Erythroblast (primary cell): Measurements from ENCODE around the gene HSP90AA1.

Source experiments
- DNase-seq, 2 experiments: peaks; one replicate each; lab custom pipeline; 2025; lab: John Stamatoyannopoulos, UW
- GATA1 ChIP-seq: IDR thresholded peaks from 2 replicates; pipeline ENCODE4 v1.6.1; 2011; ENCODE audit warnings: low read depth, mild to moderate bottlenecking, control low read depth, low read length, moderate library complexity
- POLR2A ChIP-seq: IDR thresholded peaks from 2 replicates; pipeline ENCODE4 v1.6.1; 2011; ENCODE audit warnings: mild to moderate bottlenecking, low read length

The HSP90AA1 gene

DNA sequence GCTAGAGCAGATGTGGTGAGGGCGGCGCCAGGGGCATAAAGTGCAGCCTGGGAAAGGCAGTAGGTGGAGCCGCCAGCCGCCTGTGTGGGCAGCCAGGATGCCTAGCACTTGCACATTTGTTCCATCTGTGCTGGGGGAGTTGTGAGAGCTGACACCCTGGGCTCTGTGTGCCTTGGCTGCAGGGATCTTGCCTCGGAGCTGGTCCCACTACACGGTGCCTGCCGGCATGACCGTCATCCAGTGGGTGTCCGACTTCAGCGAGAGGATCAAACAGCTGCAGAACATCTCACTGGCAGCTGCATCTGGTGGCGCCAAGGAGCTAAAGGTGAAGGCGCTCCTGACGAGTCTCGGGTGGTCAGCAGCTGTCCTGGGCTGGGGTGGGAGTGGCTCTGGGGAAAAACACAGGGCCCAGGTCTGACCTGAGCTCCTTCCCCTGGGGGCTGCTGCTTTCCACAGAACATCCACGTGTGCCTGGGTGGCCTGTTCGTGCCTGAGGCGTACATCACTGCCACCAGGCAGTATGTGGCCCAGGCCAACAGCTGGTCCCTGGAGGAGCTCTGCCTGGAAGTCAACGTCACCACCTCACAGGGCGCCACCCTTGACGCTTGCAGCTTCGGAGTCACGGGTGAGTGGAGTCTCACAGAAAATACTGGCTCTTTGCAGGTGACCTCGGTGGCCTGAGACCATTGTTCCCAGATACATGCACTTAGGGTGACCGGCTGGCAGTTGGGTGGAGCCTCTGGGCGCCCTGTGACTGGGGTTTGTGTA is 37.4 kb downstream of the HSP90AA1 start:
- TF ChIP-seq POLR2A (no peak), GATA1 (no peak)
- no peak for DNase-seq

DNA sequence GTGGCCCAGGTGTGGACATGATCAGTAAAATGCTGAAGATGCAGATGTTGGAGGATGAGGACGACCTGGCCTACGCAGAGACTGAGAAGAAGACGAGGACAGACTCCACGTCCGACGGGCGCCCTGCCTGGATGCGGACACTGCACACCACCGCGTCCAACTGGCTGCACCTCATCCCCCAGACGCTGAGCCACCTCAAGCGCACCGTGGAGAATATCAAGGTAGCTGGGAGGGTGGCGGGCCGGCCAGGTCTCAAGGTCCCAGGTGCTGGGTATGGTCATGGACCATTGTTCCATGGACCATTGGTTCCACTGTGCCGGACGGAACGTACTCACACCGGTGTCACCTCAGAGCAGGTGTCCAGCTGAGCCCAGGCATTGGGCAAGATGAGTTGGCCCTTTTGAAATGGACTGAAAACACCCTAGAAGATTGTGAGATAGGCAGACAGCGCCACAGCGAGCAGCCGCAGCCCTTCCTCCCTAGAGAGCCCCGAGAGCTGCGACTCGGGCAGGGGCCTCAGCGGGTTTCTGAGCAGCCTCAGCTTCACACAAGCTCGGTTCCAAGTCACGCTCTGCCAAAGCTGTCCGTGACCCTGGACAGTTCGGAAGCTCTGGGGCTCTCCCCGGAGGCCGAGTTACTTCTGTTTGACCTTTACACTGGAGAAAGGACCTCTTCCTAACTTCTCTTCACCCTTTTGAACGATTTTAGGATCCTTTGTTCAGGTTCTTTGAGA is 38.9 kb downstream of the HSP90AA1 start:
- no peak for DNase-seq
- TF ChIP-seq POLR2A (no peak), GATA1 (no peak)

DNA sequence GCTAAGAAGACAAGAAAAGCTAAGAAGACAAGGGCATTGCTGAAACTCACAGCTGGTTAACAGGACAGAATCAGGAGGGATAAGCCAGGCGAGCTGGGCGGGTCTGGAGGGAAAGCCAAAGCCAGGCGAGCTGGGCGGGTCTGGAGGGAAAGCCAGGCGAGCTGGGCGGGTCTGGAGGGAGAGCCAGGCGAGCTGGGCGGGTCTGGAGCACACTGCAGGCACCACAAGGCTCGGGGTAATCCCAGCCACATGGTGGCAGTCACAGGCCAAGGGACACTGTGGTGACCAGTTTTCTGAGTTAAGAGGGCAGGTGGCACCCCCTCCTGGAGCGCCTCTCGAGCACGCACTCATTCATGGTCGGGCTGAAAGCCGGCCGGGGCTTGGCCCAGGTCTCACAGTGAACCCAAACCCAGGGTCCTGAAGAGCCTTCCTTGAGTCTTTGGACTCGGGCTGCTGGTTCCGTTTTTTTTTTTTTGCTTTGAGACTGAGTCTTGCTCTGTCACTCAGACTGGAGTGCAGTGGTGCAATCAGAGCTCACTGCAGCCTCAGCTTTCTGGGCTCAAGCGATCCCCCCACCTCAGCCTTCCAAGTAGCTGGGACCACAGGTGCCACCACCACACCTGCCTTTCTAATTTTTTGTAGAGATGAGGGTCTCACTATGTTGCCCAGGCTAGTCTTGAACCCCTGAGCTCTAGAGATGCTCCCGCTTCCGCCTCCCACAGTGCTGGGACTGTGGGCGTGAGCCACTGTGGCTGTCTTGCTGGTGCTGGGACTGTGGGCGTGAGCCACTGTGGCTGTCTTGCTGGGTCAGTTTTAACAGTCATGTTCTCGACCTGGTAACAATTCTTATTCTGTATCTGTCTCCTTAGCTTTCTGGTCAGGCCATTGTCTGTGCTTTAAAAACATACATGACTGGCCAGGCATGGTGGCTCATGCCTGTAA is 40.2 kb downstream of the HSP90AA1 start:
- peak; percentile 78 to 82 for DNase-seq

DNA sequence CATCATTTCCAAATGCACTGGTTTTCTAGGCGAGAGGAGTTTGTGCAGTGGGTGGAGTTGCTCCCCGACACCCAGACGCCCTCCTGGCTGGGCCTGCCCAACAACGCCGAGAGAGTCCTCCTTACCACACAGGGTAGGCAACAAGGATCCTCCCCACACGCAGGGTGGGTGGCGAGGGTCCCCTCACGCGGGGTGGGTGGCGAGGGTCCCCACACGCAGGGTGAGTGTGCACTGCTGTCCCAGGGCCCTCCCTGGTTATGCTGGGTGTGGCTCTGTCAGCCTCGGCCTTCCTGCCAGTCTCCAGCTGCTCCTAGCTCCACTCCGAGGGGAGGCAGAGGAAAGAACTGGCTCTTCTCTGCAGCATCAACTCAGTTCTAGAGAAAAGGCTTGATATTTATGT is 42.3 kb downstream of the HSP90AA1 start:
- no peak for DNase-seq
- TF ChIP-seq POLR2A (no peak), GATA1 (no peak)

More for the DNA sequence above, 40.2 kb downstream of the HSP90AA1 start:
- TF ChIP-seq POLR2A (no peak), GATA1 (no peak)

DNA sequence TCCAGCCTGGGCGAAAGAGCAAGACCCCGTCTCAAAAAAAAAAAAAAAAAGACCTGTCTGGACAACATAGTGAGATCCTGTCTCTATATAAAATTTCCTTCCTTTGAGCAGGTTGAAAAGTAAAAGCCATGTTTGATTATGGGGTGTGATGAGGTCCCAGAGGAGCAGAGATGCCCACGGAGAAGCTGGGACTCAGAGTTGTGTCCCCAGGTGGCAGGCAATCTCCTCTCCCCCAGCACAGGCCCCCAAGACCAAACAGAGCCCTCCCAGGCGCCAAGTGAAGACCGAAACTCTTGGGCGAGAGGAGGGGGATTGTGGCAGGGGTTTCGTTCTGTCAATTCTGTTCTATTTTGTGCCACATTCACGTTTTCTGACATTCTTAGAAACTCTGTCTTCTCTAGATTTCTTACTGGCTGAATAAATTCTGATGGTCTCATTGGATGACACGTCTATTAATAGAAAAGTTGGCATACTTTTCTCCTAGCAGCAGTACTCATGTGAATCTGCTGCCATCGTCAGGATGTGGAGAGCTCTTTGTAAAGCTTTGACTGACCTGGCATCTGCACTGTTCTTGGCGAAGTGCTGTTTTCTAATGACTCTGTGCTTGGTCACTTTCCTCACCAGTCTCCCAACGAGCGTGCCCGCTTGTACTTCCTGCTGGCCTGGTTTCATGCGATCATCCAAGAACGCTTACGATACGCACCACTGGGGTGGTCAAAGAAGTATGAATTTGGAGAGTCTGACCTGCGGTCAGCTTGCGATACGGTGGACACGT is 43.4 kb downstream of the HSP90AA1 start:
- DNase-seq = no peak
- TF ChIP-seq POLR2A (no peak), GATA1 (no peak)

DNA sequence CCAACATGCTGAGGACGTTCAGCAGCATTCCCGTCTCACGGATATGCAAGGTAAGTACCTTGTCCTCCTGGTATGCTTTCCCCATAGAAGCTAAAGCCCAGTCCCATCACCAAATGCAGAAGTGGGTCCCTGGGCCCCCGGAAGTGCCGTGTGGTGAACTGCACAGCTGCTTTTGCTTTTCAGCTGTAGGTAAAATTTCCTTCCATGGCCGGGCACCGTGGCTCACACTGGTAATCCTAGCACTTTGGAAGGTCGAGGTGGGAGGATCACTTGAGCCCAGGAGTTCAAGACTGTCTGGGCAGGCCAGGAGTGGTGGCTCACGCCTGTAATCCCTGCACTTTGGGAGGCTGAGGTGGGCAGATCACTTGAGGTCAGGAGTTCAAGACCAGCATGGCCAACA is 44.1 kb downstream of the HSP90AA1 start:
- TF ChIP-seq POLR2A (no peak), GATA1 (no peak)
- DNase-seq = no peak

DNA sequence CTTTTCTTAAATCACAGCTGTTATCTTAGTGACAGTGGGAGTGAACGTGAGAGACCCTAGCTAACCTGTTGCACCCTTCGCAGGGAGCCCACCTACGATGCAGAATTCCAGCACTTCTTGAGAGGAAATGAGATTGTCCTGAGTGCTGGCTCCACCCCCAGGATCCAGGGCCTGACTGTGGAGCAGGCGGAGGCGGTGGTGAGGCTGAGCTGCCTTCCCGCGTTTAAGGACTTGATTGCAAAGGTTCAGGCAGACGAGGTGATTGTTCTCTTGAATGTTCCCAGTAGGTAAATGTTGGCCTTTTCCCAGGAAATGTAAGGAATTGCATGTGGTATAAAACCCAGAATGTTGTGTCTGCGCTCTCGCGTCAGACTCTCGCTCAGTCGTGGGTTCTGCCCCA is 46.7 kb downstream of the HSP90AA1 start:
- TF ChIP-seq POLR2A (no peak), GATA1 (no peak)
- DNase-seq = no peak

DNA sequence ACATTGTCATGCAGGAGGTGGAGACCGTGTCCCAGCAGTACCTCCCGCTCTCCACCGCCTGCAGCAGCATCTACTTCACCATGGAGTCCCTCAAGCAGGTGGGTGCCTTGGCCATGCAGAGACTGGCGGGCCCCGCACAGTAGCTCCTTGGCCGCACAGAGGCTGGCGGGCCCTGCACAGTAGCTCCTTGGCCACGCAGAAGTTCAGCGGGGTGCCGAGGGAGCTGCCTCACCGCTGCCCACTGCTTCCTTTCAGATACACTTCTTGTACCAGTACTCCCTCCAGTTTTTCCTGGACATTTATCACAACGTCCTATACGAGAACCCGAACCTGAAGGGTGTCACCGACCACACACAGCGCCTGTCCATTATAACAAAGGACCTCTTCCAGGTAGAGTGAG is 47.7 kb downstream of the HSP90AA1 start:
- TF ChIP-seq POLR2A (no peak), GATA1 (no peak)

DNA sequence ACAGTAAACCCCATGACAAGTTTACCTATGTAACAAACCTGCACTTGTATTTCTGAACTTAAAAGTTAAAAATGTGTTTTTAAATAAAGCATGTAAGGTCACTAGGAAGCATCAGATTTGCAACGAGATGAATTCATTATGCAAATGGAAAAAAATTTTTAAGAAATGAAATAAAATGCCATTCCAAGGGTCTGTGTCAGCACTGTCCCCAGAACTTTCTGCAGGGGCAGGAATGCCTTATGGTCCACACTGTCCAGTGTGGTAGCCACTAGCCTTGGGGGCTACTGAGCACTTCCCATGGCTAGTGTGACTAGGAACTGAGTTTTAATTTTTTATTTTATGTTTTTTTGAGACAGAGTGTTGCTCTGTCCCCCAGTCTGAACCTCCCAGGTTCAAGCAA is 49.2 kb downstream of the HSP90AA1 start:
- no peak for TF ChIP-seq GATA1
- TF ChIP-seq POLR2A = no peak
- no peak for DNase-seq

More for the DNA sequence above, 47.7 kb downstream of the HSP90AA1 start:
- DNase-seq = no peak

DNA sequence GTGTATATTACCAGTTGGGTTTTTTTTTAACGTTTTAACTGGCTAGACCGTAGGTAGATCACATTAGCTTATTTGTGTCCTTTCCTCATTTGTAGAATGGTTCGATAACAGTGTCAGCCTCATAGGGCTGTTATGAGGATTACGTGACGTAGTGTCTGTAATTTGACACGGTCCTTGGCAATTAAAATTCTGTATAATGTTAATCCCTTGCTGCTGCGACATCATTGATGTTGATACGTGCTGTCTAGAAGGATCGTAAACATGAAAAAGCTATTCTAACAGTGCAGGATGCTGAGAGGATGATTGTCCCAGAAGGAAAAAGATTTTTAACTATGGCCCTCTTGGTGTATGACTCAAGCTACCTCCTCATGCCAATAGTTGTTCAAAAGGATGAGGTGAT is 50.9 kb downstream of the HSP90AA1 start:
- TF ChIP-seq GATA1 = no peak
- no peak for TF ChIP-seq POLR2A
- no peak for DNase-seq

DNA sequence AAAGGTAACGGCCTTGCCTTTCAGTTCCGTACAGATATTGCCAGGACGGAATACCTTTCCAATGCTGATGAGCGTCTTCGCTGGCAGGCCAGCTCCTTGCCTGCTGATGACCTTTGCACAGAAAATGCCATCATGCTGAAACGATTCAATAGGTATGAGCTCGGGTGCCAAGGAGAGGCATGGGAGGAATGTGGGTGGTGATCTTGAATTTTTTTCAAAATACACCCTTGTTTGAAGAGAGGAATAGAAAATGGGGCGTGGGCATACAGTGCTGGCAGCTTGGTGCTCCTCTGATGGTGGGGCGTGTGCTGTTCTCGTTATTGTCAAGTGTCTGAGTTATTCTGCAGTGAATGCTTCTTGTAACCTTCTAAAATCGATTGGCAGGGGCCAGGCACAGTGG is 52.5 kb downstream of the HSP90AA1 start:
- no peak for TF ChIP-seq GATA1
- TF ChIP-seq POLR2A = no peak
- no peak for DNase-seq

DNA sequence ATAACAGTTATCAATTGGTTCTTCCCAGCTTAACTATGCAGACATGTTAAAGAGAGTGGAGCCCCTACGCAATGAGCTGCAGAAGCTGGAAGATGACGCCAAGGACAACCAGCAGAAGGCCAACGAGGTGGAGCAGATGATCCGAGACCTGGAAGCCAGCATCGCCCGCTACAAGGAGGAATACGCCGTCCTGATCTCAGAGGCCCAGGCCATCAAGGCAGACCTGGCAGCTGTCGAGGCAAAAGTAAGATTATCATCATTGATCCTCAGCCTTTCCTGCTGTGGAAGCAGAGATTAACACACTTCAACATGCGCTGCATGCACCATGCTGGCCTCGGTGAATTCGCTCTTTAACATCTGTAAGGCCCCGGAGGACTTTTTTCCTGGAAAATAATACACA is 53.6 kb downstream of the HSP90AA1 start:
- TF ChIP-seq GATA1 (no peak), POLR2A (no peak)
- no peak for DNase-seq
